ENCODE data around the gene TATDN2. TPM values are rescaled to one million over a fixed set of nuclear protein-coding genes. Genes with fewer than 3 reads are reported as not detected.

Gene TATDN2
- polyA plus RNA-seq, 4 donors = 13.8 to 28.3 (median 17.4) TPM

DNA sequence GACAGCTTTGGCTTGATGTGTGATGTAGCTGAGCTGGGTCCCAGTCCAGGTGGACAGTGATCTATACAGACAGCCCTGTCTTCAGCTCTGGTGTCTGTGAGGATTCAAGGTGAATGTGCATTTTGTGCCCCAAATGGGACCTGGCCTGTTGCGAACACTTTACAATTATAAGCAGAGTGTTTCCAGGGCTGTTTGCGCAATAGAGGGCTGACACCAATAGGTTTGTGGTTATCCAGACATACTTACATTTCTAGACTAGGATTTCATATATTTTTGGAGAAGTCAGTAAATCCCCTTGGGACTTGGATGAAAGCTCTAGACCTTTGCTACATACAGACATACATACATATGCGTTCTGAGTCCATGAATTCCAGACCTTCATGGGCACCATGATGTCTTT is 4.2 kb upstream of the TATDN2 start:
- no peak for DNase-seq
- WGBS, 3 donors = 86 to 93% (median 92%) methylated on average over 3 of the region's 3 CpGs
- H3K36me3 ChIP-seq (ENCODE audit: control insufficient read depth in 3 of 3, insufficient read depth in 2 of 3, low read depth in 1 of 3, low read length in 3 of 3) = peaks cover 0 to 2% (median 0%) of the 10 kb centered on the region in 3 donors
- peaks cover 0 to 14% of the 10 kb centered on the region in 2 donors for H3K9me3 ChIP-seq (ENCODE audit: control insufficient read depth in 2 of 2, insufficient read depth in 1 of 2, low read depth in 1 of 2, low read length in 1 of 2)
- FAIRE-seq = no peak
- H3K27me3 ChIP-seq (ENCODE audit: control insufficient read depth in 3 of 3, insufficient read depth in 3 of 3, low read length in 3 of 3) = no peaks in the 10 kb centered on the region
- no peak overlapping the region for H3K27ac ChIP-seq (ENCODE audit: low read depth in 1 of 3, low read length in 2 of 3)
- peaks cover 0 to 4% (median 3%) of the 10 kb centered on the region in 3 donors for H3K4me1 ChIP-seq (ENCODE audit: control insufficient read depth in 3 of 3, insufficient read depth in 2 of 3, low read depth in 1 of 3, low read length in 2 of 3)
- H3K4me3 ChIP-seq (ENCODE audit: low read depth in 1 of 3, low read length in 3 of 3) = no peak overlapping the region

DNA sequence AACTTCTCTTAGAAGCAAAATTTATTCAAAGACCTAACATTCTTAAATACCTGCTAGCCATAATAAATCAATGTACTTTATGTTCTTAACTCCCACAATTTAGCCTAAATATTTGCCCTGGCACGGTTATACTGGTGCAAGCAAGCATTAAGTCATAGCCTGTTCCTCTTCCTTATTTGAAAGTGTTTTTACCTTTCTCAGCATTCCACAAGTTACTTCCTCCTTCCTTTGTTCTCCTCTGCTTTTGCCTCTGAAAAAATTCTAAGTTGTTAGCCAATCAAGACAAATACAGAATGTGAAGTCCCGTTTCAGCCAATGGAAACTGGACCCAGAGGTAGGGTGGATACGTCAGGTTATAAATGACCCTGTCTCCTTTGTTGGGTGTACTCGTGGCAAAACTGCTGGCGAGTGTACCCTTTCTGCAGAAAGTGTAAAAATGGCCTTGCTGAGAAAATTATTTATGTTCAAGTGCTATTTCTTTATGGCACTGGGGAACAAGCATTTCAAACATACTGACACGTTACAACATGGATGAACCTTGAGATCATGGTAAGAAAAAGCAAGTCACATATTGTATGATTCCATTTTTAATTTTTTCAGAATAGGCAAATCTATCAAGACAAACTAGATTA is 3.1 kb upstream of the TATDN2 start:
- peaks cover 0 to 4% (median 3%) of the 10 kb centered on the region in 3 donors for H3K4me1 ChIP-seq (ENCODE audit: control insufficient read depth in 3 of 3, insufficient read depth in 2 of 3, low read depth in 1 of 3, low read length in 2 of 3)
- peaks cover 0 to 14% of the 10 kb centered on the region in 2 donors for H3K9me3 ChIP-seq (ENCODE audit: control insufficient read depth in 2 of 2, insufficient read depth in 1 of 2, low read depth in 1 of 2, low read length in 1 of 2)
- no peak overlapping the region for H3K4me3 ChIP-seq (ENCODE audit: low read depth in 1 of 3, low read length in 3 of 3)
- H3K27ac ChIP-seq (ENCODE audit: low read depth in 1 of 3, low read length in 2 of 3) = no peak overlapping the region
- no peaks in the 10 kb centered on the region for H3K36me3 ChIP-seq (ENCODE audit: control insufficient read depth in 3 of 3, insufficient read depth in 2 of 3, low read depth in 1 of 3, low read length in 3 of 3)
- no peak for DNase-seq
- no peaks in the 10 kb centered on the region for H3K27me3 ChIP-seq (ENCODE audit: control insufficient read depth in 3 of 3, insufficient read depth in 3 of 3, low read length in 3 of 3)
- WGBS, 3 donors = 90 to 96% (median 94%) methylated on average over 6 of the region's 6 CpGs
- no peak for FAIRE-seq

DNA sequence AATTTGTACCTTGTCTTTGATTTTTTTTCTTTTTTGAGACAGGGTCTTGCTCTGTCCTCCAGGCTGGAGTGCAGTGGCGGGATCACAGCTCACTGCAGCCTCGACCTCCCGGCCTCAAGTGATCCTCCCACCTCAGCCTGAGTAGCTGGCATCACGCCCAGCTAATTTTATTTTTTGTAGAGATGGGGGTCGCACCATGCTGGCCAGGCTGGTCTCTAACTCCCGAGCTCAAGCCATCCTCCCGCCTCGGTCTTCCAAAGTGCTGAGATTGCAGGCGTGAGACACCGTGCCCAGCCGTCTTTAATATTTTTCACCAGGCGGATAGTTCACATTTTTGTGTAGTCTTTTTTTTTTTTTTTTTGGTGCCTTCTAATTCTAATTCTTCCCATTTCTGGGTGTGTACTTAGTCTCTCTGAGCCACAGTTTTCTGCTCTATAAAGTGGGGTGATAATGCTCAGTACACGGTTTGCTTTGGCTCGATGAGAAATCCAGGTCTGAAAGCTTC is 528 bp upstream of the TATDN2 start:
- Histone ChIP-seq H3K27me3 (ENCODE audit: control insufficient read depth in 3 of 3, insufficient read depth in 3 of 3, low read length in 3 of 3) (no peaks in the 10 kb centered on the region), H3K27ac (ENCODE audit: low read depth in 1 of 3, low read length in 2 of 3) (peak overlapping the region in 2 of 3 donors; percentile 2 to 36), H3K4me3 (ENCODE audit: low read depth in 1 of 3, low read length in 3 of 3) (peak overlapping the region in 1 of 3 donors; percentile 33), H3K4me1 (ENCODE audit: control insufficient read depth in 3 of 3, insufficient read depth in 2 of 3, low read depth in 1 of 3, low read length in 2 of 3) (peaks cover 0 to 11% (median 6%) of the 10 kb centered on the region in 3 donors), H3K9me3 (ENCODE audit: control insufficient read depth in 2 of 2, insufficient read depth in 1 of 2, low read depth in 1 of 2, low read length in 1 of 2) (peaks cover 0 to 14% of the 10 kb centered on the region in 2 donors), H3K36me3 (ENCODE audit: control insufficient read depth in 3 of 3, insufficient read depth in 2 of 3, low read depth in 1 of 3, low read length in 3 of 3) (peaks cover 0 to 15% (median 3%) of the 10 kb centered on the region in 3 donors)
- DNase-seq (no peak), FAIRE-seq (no peak)
- 45 to 59% (median 49%) methylated on average over 14 of the region's 14 CpGs for WGBS, 3 donors

DNA sequence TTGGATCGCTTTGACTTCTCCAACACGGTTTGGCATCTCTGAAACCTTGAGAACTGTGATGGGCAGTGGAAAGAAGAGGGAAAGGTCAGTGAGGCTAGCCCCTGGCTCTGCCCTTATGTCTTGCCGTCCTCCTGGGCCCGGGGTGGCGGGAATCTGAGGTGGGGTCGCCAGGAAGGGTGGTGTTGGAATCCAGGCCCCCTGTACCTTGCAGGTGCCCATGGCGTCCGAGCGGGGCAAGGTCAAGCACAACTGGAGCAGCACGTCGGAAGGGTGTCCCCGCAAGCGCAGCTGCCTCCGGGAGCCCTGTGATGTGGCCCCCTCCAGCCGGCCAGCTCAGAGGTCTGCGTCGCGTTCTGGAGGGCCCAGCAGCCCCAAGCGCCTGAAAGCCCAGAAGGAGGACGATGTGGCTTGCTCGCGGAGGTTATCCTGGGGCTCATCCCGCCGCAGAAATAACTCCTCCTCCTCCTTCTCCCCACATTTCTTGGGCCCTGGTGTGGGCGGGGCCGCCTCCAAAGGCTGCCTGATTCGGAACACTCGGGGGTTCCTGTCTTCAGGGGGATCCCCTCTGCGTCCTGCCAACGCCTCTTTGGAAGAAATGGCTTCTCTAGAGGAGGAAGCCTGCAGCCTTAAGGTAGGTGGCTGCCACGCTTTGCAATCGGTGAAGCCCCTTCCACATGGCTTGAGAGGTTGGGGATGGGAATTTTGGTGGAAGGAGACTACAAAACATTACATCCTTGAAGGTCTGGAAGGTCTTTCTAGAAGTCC is 907 bp downstream of the TATDN2 start:
- peaks cover 3 to 27% (median 4%) of the 10 kb centered on the region in 3 donors for H3K36me3 ChIP-seq (ENCODE audit: control insufficient read depth in 3 of 3, insufficient read depth in 2 of 3, low read depth in 1 of 3, low read length in 3 of 3)
- H3K4me3 ChIP-seq (ENCODE audit: low read depth in 1 of 3, low read length in 3 of 3) = peak overlapping the region; percentile 69 to 79 (median 75)
- H3K27me3 ChIP-seq (ENCODE audit: control insufficient read depth in 3 of 3, insufficient read depth in 3 of 3, low read length in 3 of 3) = no peaks in the 10 kb centered on the region
- H3K4me1 ChIP-seq (ENCODE audit: control insufficient read depth in 3 of 3, insufficient read depth in 2 of 3, low read depth in 1 of 3, low read length in 2 of 3) = peaks cover 0 to 11% (median 6%) of the 10 kb centered on the region in 3 donors
- peak overlapping the region; percentile 57 to 80 (median 74) for H3K27ac ChIP-seq (ENCODE audit: low read depth in 1 of 3, low read length in 2 of 3)
- peak; percentile 47 to 52 for DNase-seq
- H3K9me3 ChIP-seq (ENCODE audit: control insufficient read depth in 2 of 2, insufficient read depth in 1 of 2, low read depth in 1 of 2, low read length in 1 of 2) = peaks cover 0 to 14% of the 10 kb centered on the region in 2 donors
- 0 to 1% (median 1%) methylated on average over 21 to 32 of the region's 32 CpGs for WGBS, 3 donors
- no peak for FAIRE-seq

DNA sequence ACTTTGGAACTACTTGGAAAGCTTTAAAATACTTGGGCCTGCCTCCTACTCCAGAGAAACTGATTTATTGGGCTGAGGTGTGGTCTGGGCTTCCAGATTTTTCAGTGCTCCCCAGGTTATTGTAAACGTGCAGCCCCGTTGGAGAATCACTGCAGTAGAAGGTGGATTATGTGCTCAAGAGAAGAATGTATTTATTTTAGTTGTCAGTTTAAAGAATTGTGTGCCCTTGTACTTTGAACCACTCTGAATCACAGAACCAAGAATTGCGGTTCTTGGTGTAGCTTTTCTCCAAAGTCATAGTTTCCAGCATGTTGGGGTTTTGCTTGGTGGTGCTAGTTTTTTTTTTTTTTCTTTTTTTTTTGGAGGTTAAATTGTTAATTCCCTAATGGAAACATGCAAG is 1.6 kb downstream of the TATDN2 start:
- peaks cover 0 to 11% (median 6%) of the 10 kb centered on the region in 3 donors for H3K4me1 ChIP-seq (ENCODE audit: control insufficient read depth in 3 of 3, insufficient read depth in 2 of 3, low read depth in 1 of 3, low read length in 2 of 3)
- peak overlapping the region in 2 of 3 donors; percentile 75 to 79 for H3K4me3 ChIP-seq (ENCODE audit: low read depth in 1 of 3, low read length in 3 of 3)
- H3K27ac ChIP-seq (ENCODE audit: low read depth in 1 of 3, low read length in 2 of 3) = peak overlapping the region in 1 of 3 donors; percentile 80
- H3K27me3 ChIP-seq (ENCODE audit: control insufficient read depth in 3 of 3, insufficient read depth in 3 of 3, low read length in 3 of 3) = no peaks in the 10 kb centered on the region
- DNase-seq (peak; percentile 23 to 45), FAIRE-seq (no peak)
- H3K9me3 ChIP-seq (ENCODE audit: control insufficient read depth in 2 of 2, insufficient read depth in 1 of 2, low read depth in 1 of 2, low read length in 1 of 2) = peaks cover 0 to 14% of the 10 kb centered on the region in 2 donors
- H3K36me3 ChIP-seq (ENCODE audit: control insufficient read depth in 3 of 3, insufficient read depth in 2 of 3, low read depth in 1 of 3, low read length in 3 of 3) = peaks cover 3 to 31% (median 7%) of the 10 kb centered on the region in 3 donors
- 2 to 13% (median 5%) methylated on average over 3 of the region's 3 CpGs for WGBS, 3 donors

GRCh38 chr3:10251006-10251405 is 2.7 kb downstream of the TATDN2 start:
- no peaks in the 10 kb centered on the region for H3K27me3 ChIP-seq (ENCODE audit: control insufficient read depth in 3 of 3, insufficient read depth in 3 of 3, low read length in 3 of 3)
- FAIRE-seq (no peak), DNase-seq (no peak)
- 89 to 92% (median 90%) methylated on average over 3 of the region's 3 CpGs for WGBS, 3 donors
- H3K27ac ChIP-seq (ENCODE audit: low read depth in 1 of 3, low read length in 2 of 3) = no peak overlapping the region
- peaks cover 3 to 41% (median 7%) of the 10 kb centered on the region in 3 donors for H3K36me3 ChIP-seq (ENCODE audit: control insufficient read depth in 3 of 3, insufficient read depth in 2 of 3, low read depth in 1 of 3, low read length in 3 of 3)
- H3K4me3 ChIP-seq (ENCODE audit: low read depth in 1 of 3, low read length in 3 of 3) = no peak overlapping the region
- peaks cover 0 to 13% (median 6%) of the 10 kb centered on the region in 3 donors for H3K4me1 ChIP-seq (ENCODE audit: control insufficient read depth in 3 of 3, insufficient read depth in 2 of 3, low read depth in 1 of 3, low read length in 2 of 3)
- H3K9me3 ChIP-seq (ENCODE audit: control insufficient read depth in 2 of 2, insufficient read depth in 1 of 2, low read depth in 1 of 2, low read length in 1 of 2) = peaks cover 0 to 6% of the 10 kb centered on the region in 2 donors

DNA sequence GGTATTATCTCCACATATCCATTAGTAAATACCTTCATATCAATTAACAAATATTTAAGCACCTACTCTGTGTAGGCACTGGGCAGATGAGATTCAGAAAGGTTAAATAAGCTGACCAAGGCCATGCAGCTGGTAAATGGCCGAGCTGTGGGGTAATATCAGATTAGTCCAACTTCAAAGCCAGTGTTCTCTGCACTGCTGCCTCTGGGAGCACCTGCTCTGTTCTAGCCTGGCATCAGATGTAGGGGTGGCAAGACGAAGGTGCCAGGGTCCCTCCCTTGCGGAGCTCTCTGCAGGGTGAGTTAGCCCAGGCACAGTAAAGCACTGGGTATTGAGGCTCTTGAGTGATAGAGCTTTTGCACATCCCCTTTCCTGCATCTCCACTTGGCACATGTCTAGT is 5.5 kb downstream of the TATDN2 start:
- Histone ChIP-seq H3K27me3 (ENCODE audit: control insufficient read depth in 3 of 3, insufficient read depth in 3 of 3, low read length in 3 of 3) (no peaks in the 10 kb centered on the region), H3K4me3 (ENCODE audit: low read depth in 1 of 3, low read length in 3 of 3) (no peak overlapping the region), H3K36me3 (ENCODE audit: control insufficient read depth in 3 of 3, insufficient read depth in 2 of 3, low read depth in 1 of 3, low read length in 3 of 3) (peaks cover 7 to 55% (median 10%) of the 10 kb centered on the region in 3 donors), H3K4me1 (ENCODE audit: control insufficient read depth in 3 of 3, insufficient read depth in 2 of 3, low read depth in 1 of 3, low read length in 2 of 3) (peaks cover 0 to 9% (median 3%) of the 10 kb centered on the region in 3 donors), H3K27ac (ENCODE audit: low read depth in 1 of 3, low read length in 2 of 3) (no peak overlapping the region), H3K9me3 (ENCODE audit: control insufficient read depth in 2 of 2, insufficient read depth in 1 of 2, low read depth in 1 of 2, low read length in 1 of 2) (no peaks in the 10 kb centered on the region)
- DNase-seq (no peak), FAIRE-seq (no peak)
- 58 to 93% (median 88%) methylated on average over 3 of the region's 3 CpGs for WGBS, 3 donors

- Histone ChIP-seq H3K27me3 (ENCODE audit: control insufficient read depth in 3 of 3, insufficient read depth in 3 of 3, low read length in 3 of 3) (no peaks in the 10 kb centered on the region), H3K9me3 (ENCODE audit: control insufficient read depth in 2 of 2, insufficient read depth in 1 of 2, low read depth in 1 of 2, low read length in 1 of 2) (no peaks in the 10 kb centered on the region), H3K27ac (ENCODE audit: low read depth in 1 of 3, low read length in 2 of 3) (no peak overlapping the region), H3K36me3 (ENCODE audit: control insufficient read depth in 3 of 3, insufficient read depth in 2 of 3, low read depth in 1 of 3, low read length in 3 of 3) (peaks cover 6 to 72% (median 13%) of the 10 kb centered on the region in 3 donors), H3K4me3 (ENCODE audit: low read depth in 1 of 3, low read length in 3 of 3) (no peak overlapping the region), H3K4me1 (ENCODE audit: control insufficient read depth in 3 of 3, insufficient read depth in 2 of 3, low read depth in 1 of 3, low read length in 2 of 3) (peaks cover 0 to 3% (median 3%) of the 10 kb centered on the region in 3 donors)
- no peak for DNase-seq
- FAIRE-seq = no peak
- 94 to 97% (median 96%) methylated on average over 7 of the region's 7 CpGs for WGBS, 3 donors
These were observed 7.6 kb downstream of the TATDN2 start for GRCh38 chr3:10255835-10256234.

Data from small intestine (tissue), 7 donors.